Thyroid gland (tissue), 4 donors: ENCODE data around the gene GLYATL3. TPM values are rescaled to one million over a fixed set of nuclear protein-coding genes. Genes with fewer than 3 reads are reported as not detected.

Experiments used
- DNase-seq, 2 donors: peaks; one replicate each; pipeline ENCODE4 v3.0.0-alpha.2; 2019
- H3K27ac ChIP-seq, 3 donors: fragments of 200-600 bp; sonication (generic); 1 replicate in 2 of 3; 2 replicates in 1 of 3; pipeline ENCODE4 v1.5.1; 2016 to 2019; ENCODE audit warnings: mild to moderate bottlenecking in 1 of 3, moderate library complexity in 1 of 3
- H3K27me3 ChIP-seq: fragments of 200-600 bp; sonication (generic); one replicate; pipeline ENCODE4 v1.5.1; 2019
- H3K36me3 ChIP-seq, 2 donors: fragments of 200-600 bp; sonication (generic); one replicate each; pipeline ENCODE4 v1.5.1; 2016 to 2019
- H3K4me1 ChIP-seq, 2 donors: fragments of 200-600 bp; sonication (generic); one replicate each; pipeline ENCODE4 v1.5.1; 2017 to 2019
- H3K4me3 ChIP-seq, 3 donors: fragments of 200-600 bp; sonication (generic); replicated peaks in 1 of 3; 1 replicate in 2 of 3; 2 replicates in 1 of 3; pipeline ENCODE4 v1.5.1; 2016; ENCODE audit warnings: mild to moderate bottlenecking in 1 of 3
- H3K9me3 ChIP-seq: fragments of 200-600 bp; sonication (generic); one replicate; pipeline ENCODE4 v1.5.1; 2017
- POLR2A ChIP-seq, 2 donors: fragments of 450-650 bp; IDR thresholded peaks; one replicate each; pipeline ENCODE4 v1.6.1; 2017; ENCODE audit warnings: antibody characterized with exemption in 2 of 2, mild to moderate bottlenecking in 2 of 2, moderate library complexity in 1 of 2
- WGBS, 2 donors: methylation state at CpG; one replicate each; pipeline ENCODE4 v1.1.5; 2017; 5-methylcytosine and 5-hydroxymethylcytosine counted together
- intact Hi-C: fragments of 100-400 bp; cut with DNase I; formaldehyde crosslinking; loops from one replicate; pipeline ENCODE4 v1.15.1; 2023
- total RNA-seq, 4 donors: library from RNA; depleted of rRNA; stranded (reverse); fragments of >200 nt; gene quantifications; one replicate each; pipeline ENCODE4 v1.2.3, GENCODE V29; 2016
- TF ChIP-seq, protein P1 (sequence below), 6 experiments: fragments of 200-600 bp in 3 of 6; fragments of 450-650 bp in 3 of 6; sonication (generic) in 3 of 6; IDR thresholded peaks; one replicate each; pipeline ENCODE4 v1.5.1; 2016 to 2019; ENCODE audit warnings: antibody characterized with exemption in 6 of 6, mild to moderate bottlenecking in 2 of 6, inconsistent platforms in 1 of 6, moderate library complexity in 1 of 6

The GLYATL3 gene
- total RNA-seq, 4 donors from 2014 or later = not detected

DNA sequence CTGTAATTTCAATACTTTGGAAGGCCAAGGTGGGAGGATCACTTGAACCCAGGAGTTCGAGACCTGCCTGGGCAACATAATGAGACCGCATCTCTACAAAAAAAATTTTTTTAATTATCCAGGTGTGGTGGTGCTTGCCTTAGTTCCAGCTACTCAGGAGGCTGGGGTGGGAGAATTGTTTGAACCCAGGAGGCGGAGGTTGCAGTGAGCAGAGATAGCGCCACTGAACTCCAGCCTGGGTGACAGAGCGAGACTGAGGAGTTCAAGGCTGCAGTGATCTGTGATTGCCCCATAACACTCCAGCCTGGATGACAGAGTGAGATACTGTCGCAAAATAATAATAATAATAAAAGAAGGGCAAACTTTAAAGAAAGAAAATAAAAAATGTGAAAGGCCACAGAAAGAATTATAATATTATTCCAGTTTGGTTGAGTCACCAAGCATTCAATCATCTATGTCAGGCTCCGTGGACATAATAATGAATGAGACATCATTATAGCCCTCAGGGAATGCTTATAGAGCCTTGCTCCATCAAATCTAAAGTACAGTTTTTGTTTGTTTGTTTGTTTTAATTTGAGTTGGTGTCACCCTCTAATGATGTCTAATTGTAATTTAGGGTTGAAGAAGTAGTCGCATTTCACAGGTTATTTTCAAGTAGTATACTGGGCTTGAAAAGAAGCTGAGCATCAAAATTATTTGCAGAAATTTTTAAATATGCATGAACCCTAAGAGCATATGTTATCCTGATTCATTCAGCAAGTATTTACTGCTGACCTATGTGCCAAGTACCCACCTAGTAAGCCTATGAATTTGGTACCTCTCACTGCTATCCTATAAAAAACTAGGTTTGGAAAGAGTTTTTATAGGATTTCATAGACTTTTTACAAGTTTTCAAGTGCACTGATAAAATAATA, 15.1 kb downstream of the GLYATL3 start:
- Histone ChIP-seq H3K4me3 (no peak overlapping the region), H3K4me1 (no peaks in the 10 kb centered on the region), H3K36me3 (no peaks in the 10 kb centered on the region), H3K9me3 (no peaks in the 10 kb centered on the region), H3K27me3 (no peaks in the 10 kb centered on the region), H3K27ac (no peak overlapping the region)
- TF ChIP-seq, protein P1, sequence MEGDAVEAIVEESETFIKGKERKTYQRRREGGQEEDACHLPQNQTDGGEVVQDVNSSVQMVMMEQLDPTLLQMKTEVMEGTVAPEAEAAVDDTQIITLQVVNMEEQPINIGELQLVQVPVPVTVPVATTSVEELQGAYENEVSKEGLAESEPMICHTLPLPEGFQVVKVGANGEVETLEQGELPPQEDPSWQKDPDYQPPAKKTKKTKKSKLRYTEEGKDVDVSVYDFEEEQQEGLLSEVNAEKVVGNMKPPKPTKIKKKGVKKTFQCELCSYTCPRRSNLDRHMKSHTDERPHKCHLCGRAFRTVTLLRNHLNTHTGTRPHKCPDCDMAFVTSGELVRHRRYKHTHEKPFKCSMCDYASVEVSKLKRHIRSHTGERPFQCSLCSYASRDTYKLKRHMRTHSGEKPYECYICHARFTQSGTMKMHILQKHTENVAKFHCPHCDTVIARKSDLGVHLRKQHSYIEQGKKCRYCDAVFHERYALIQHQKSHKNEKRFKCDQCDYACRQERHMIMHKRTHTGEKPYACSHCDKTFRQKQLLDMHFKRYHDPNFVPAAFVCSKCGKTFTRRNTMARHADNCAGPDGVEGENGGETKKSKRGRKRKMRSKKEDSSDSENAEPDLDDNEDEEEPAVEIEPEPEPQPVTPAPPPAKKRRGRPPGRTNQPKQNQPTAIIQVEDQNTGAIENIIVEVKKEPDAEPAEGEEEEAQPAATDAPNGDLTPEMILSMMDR (IDR thresholded peaks at IDR 0.05) = no peak
- TF ChIP-seq POLR2A (IDR thresholded peaks at IDR 0.05) = no peak
- intact Hi-C loops = no loop called here
- DNase-seq = no peak
- WGBS, 2 donors = 82 to 86% methylated on average over 8 of the region's 8 CpGs

DNA sequence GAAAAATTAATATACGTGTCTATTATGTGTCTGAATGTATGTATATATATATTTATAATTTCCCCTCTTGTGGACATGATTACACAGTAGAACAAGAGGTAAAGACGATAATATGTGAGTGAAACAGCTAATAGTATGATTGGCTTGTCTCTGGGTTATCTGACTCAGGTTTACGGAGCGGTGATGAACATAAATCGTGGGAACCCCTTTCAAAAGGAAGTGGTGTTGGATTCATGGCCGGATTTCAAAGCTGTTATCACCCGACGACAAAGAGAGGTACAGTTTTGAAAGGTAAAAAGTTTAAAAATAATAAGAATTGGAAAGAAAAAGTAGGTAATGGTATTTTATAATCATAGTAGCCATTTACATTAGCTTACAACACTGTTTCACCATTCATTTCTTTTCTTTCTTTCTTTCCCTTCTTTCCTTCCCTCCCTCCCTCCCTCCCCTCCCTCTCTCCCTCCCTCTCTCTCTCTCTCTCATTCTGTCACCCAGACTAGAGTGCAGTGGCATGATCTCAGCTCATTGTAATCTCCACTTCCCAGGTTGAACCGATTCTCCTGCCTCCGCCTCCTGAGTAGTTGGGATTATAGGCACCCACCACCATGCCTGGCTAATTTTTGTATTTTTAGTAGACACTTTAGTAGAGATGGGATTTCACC, 15.9 kb downstream of the GLYATL3 start:
- no peak overlapping the region for H3K4me3 ChIP-seq
- DNase-seq = no peak
- H3K36me3 ChIP-seq = no peaks in the 10 kb centered on the region
- 80 to 85% methylated on average over 10 of the region's 10 CpGs for WGBS, 2 donors
- intact Hi-C loops = no loop called here
- no peaks in the 10 kb centered on the region for H3K4me1 ChIP-seq
- TF ChIP-seq, protein P1 (IDR thresholded peaks at IDR 0.05) = no peak
- TF ChIP-seq POLR2A (IDR thresholded peaks at IDR 0.05) = no peak
- no peaks in the 10 kb centered on the region for H3K9me3 ChIP-seq
- H3K27ac ChIP-seq = no peak overlapping the region
- no peaks in the 10 kb centered on the region for H3K27me3 ChIP-seq

DNA sequence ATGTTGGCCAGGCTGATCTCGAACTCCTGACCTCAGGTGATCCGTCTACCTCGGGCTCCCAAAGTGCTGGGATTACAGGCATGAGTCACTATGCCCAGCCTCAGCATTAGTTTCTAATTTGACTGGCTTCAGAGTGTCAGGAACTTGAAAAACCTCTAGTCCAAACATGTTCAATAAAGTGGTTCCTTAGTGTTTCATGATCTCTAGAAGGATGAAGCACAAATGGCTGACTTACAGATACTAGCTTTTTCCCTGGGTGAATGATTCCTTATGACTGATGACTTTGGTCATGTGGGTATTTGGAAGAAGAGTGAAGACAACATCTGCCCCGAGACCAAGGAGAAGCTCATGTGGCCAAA, 16.4 kb downstream of the GLYATL3 start:
- no peaks in the 10 kb centered on the region for H3K36me3 ChIP-seq
- no peak overlapping the region for H3K4me3 ChIP-seq
- DNase-seq = no peak
- no peaks in the 10 kb centered on the region for H3K27me3 ChIP-seq
- 74 to 86% methylated on average over 4 of the region's 4 CpGs for WGBS, 2 donors
- intact Hi-C loops = no loop called here
- H3K4me1 ChIP-seq = no peaks in the 10 kb centered on the region
- H3K27ac ChIP-seq = no peak overlapping the region
- TF ChIP-seq POLR2A (IDR thresholded peaks at IDR 0.05) = no peak
- TF ChIP-seq, protein P1 (IDR thresholded peaks at IDR 0.05) = no peak
- no peaks in the 10 kb centered on the region for H3K9me3 ChIP-seq

DNA sequence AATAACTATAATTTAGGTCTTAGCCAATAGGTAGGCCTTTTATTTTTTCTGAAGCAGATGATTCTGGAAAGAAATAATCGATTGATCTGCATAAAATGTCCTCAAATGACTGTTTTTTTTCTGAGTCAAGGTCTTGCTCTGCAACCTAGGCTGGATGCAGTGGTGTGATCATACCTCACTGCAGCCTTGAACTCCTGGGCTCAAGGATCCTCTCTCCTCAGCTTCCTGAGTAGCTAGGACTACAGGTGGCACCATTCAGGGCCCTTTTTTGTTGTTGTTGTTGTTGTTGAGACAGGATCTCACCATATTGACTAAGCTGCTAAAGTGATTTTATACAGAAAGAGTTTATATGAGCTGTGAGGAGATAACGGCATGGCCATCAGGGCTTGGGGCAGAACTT, 18.2 kb downstream of the GLYATL3 start:
- Histone ChIP-seq H3K36me3 (no peaks in the 10 kb centered on the region), H3K9me3 (no peaks in the 10 kb centered on the region), H3K27ac (no peak overlapping the region), H3K27me3 (no peaks in the 10 kb centered on the region), H3K4me1 (no peaks in the 10 kb centered on the region), H3K4me3 (no peak overlapping the region)
- intact Hi-C loops = no loop called here
- WGBS, 2 donors = 90% methylated on average over 2 of the region's 2 CpGs
- TF ChIP-seq, protein P1 (IDR thresholded peaks at IDR 0.05) = no peak
- TF ChIP-seq POLR2A (IDR thresholded peaks at IDR 0.05) = no peak
- DNase-seq = no peak

DNA sequence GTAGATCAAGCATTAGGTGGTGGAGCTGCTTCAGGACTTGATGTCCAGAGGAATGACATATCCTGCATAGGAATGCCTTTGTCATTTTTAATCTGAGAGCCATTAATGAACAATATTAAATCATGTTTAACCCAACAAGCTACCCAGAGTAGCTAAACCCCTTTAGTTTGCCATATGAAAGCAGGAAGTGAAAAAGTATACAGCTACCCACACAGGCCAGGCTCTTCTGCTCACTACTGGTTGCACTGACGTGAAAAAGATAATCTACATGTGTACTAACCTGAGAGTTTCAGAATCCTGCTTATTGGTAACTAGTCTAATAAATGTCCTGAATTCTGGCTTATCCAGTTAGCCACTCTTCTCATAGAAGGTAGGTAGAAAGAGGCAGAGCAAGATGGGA, 19.9 kb downstream of the GLYATL3 start:
- Histone ChIP-seq H3K4me1 (no peaks in the 10 kb centered on the region), H3K27me3 (no peaks in the 10 kb centered on the region), H3K36me3 (no peaks in the 10 kb centered on the region), H3K4me3 (no peak overlapping the region), H3K9me3 (no peaks in the 10 kb centered on the region), H3K27ac (no peak overlapping the region)
- intact Hi-C loops = no loop called here
- whole genome bisulfite sequencing, 2 donors = 72 to 73% methylated on average over 1 of the region's 1 CpG
- no peak for TF ChIP-seq POLR2A (IDR thresholded peaks at IDR 0.05)
- DNase-seq = no peak
